GM21529 (cell line): ENCODE data around the gene DNAJC22.
"Not testable (repeated sequence)": the region's sequence is repeated elsewhere in the genome, so short reads cannot be mapped to it uniquely, and the experiment has no call there.

ENCODE experiments used
- ATAC-seq: cut with Tn5 transposase; IDR thresholded peaks from one replicate; pipeline ENCODE4 v1.9.1; 2021; ENCODE audit not compliant: unreplicated experiment

Gene DNAJC22

DNA sequence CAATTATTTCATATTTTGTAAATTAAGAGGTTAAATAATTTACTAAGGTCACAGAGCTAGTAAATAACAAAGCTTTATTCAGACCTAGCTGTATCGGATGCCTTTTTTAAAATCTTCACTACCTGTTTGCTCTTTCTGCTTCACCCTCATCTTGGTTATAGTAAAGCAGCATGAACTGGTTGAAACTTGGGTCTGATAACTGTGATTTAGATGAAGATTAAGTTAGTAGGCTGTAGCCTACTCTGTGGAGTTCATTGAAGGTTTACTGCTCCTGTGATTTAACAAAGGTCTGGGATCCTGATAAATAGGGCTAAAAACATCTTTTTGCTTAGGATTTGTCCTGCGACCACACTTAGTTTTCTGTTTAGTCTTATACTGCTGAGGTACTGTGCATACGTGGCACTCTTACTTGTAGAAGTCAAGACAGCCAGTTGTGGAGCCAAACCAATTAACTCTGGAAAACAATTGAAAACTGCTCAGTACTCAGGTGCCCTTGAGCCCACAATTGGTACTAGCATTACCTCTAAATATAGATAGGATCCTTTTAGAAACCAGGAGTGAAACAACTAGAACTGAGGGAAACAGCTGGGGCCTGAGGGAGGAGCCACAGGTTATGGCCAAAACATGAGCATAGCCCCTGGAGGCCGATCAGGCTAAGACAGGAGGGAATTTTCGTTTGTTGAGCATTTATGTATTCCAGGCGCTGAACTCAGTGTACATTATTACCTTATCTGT, 22.9 kb downstream of the DNAJC22 start:
- peak; percentile 55 for ATAC-seq

DNA sequence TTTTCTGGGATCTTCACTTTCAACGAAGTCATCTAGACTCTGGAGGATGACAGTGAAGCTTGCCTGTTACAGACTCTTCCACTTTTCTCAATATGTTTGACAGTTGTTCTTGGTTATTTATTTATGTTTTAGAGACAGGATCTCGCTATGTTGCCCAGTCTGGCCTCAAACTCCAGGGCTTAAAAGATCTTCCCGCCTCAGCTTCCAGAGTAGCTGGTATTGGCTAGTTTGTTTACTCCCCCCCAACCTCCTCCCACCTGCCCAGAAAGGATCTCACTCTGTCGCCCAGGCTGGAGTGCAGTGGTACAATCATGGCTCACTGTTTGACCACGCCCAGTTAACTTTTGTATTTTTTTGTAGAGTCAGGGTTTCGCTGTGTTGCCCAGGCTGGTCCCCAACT, 23.9 kb downstream of the DNAJC22 start:
- no peak for ATAC-seq

DNA sequence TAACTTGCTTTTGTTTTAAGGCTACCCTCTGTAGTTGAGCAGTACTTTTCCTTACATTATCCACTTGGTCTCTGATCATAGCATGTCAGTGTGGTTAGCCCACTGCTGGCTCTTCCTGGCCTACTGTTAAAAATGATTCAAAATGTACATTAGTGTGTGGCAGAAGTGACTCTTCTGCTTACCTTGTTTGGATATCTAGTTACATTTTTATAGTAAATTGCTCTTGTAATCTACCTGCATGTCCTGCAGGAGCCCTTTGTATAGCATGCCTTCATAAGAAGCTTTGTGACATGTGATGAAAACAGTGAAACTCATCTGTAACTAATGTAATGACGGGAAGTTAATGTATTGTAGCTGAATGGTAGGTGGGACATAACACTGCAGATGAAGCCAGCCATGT, 28.7 kb downstream of the DNAJC22 start:
- no peak for ATAC-seq

DNA sequence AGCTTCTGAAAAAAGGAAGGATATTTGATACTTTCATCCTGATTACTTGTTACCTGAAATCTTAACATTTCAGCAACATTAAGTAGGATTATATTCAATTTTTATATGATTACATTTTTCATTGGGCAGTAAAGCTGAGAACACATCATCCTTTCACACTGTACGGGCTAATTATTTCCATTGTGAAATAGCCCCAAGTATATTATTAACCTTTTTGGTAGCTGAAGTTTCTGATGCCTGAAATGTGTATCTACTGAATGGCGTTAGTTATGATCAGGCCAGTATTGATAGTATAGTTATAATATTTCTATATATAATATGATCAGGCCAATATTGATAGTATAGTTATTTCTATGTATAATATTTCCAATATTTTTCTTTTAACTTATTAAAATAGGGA, 30.7 kb downstream of the DNAJC22 start:
- no peak for ATAC-seq

DNA sequence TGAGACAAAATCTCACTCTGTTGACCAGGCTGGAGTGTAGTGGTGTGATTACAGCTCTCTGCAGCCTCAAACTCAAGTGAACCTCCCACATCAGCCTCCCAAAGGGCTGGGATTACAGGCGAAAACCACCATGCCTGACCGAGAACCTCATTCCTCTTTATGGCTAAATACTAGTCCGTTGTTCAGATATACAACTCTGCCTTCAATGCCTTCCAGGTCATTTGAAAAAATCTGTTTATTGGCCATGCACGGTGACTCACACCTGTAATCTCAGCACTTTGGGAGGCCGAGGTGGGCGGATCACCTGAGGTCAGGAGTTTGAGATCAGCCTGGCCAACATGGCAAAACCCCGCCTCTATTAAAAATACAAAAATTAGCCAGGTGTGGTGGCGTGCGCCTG, 33.5 kb downstream of the DNAJC22 start:
- ATAC-seq = not testable (repeated sequence)

DNA sequence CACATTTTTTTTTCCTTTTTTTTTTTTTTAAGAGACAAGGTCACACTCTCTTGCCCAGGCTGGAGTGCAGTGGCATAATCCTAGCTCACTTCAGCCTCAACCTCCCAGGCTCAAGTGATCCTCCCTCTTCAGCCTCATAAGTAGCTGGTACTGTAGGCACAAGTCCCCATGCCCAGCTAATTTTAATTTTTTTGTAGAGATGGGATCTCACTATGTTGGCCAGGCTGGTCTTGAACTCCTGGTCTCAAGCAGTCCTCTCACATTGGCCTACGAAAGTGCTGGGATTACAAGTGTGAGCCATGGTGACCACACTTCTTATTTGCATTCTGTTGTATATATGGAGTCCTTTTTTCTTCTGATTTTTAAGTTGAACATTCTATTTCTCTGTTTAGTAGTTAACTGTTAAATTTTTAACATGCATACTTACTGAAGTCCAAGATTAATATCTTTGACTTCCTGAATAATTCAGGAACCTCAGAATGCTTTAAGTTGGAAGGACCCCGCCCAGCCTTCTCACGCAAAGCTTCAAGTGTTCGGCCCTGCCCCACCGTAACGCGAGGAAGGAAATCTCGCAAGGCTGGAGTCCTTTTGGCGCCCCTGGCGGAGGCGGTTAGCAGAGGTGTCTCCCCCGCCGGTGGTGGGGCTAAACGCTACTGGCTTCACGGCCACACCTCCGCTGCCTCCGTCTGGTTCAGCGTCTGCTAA, 42.1 kb downstream of the DNAJC22 start:
- no peak for ATAC-seq

DNA sequence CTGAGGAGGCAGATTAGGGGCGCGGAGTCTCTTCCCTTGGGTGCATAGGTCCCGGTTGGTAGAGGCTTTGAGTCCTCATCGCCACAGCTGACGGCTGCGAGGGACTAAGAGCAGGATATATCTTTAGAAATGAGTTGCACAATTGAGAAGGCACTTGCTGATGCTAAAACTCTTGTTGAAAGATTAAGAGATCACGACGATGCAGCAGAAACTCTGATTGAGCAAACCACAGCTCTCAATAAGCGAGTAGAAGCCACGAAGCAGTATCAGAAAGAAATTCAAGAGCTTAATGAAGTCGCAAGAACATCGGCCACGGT, 42.7 kb downstream of the DNAJC22 start:
- ATAC-seq = no peak

DNA sequence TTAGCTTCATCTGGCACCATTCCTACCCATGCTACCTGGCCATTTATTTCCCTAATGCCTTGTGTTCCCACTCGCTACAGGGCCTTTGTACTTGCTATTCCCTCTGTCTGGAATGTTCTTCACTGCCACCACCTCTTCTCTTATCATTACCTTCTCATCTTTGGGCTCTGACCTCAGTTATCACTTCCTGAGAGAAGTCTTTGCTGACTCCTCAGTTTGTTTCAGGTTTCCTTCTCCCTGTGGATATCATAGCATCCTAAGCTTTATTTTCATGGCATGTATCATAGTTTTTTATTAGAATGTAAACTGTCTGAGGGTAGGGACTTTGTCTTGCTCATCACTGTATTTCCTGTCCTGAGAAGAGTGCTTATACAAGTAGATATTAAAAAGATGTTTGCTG, 50.3 kb downstream of the DNAJC22 start:
- ATAC-seq = no peak

DNA sequence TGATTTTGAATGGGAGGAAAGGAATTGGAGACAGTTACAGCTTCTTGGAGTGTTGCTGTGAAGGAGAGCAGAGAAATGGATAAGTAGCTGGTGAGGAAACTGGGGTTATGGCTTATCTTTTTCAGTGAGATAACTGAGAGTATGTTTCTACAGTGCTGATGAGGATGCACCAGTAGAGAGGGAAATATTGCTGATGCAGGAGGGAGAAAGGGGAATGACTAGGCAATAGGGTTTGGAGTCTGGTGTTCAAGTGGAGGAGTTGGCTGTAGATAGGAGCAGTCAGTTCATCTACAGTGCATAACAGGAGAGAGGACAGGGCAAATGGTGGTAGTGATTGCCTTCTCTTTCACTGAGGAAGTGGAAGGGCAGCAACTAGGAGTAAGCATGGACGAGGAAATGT, 53.6 kb downstream of the DNAJC22 start:
- no peak for ATAC-seq
